ENCODE results near the gene CYP2A6.
"Not testable (repeated sequence)": the region's sequence is repeated elsewhere in the genome, so short reads cannot be mapped to it uniquely, and the experiment has no call there.

GRCh38 chr19:40810649-40811408 is 39.4 kb downstream of the CYP2A6 start:
- TF ChIP-seq CTCF (conservative IDR thresholded peaks at IDR 0.05); EZH2 (IDR thresholded peaks at IDR 0.05; ENCODE audit: low read depth): not testable (repeated sequence)

Data from PC-9 (cell line).